ACHN (cell line): ENCODE data around the gene ZC3H15.
"Not testable (repeated sequence)": the region's sequence is repeated elsewhere in the genome, so short reads cannot be mapped to it uniquely, and the experiment has no call there.

ENCODE experiments used
- DNase-seq: peaks from one replicate; pipeline ENCODE4 v3.0.0-alpha.2; 2015
- in situ Hi-C: cut with HindIII; loops from 2 replicates; pipeline ENCODE4 v1.10.0; 2017; ENCODE audit warnings: low sequenced_read_pairs, low pct_ligation_motif_present, low pct_unique_long_range_greater_than_20kb

The ZC3H15 gene

GRCh38 chr2:186485871-186486650 lies at the start of gene ZC3H15:
Gene ZC3H15, plus strand, starts transcription at chr2:186486260. Its CDS starts 123 bp downstream, at chr2:186486383.
- DNase-seq = peak; percentile 99
- in situ Hi-C loops = no loop called here

GRCh38 chr2:186437719-186438118 lies 48.3 kb upstream of the ZC3H15 start:
- in situ Hi-C loops = no loop called here
- no peak for DNase-seq

GRCh38 chr2:186439673-186440095 lies 46.4 kb upstream of the ZC3H15 start:
- in situ Hi-C loops, DNase-seq: not testable (repeated sequence)

GRCh38 chr2:186440506-186440905 lies 45.6 kb upstream of the ZC3H15 start:
- in situ Hi-C loops = no loop called here
- DNase-seq = no peak

GRCh38 chr2:186442885-186443284 lies 43.2 kb upstream of the ZC3H15 start:
- in situ Hi-C loops = no loop called here
- no peak for DNase-seq

- no peak for DNase-seq
- in situ Hi-C loops = no loop called here
Observed at GRCh38 chr2:186443851-186444250, 42.2 kb upstream of the ZC3H15 start.

- no peak for DNase-seq
- in situ Hi-C loops = no loop called here
Observed at GRCh38 chr2:186445506-186445905, 40.6 kb upstream of the ZC3H15 start.

- in situ Hi-C loops = no loop called here
- no peak for DNase-seq
Observed at GRCh38 chr2:186455613-186456012, 30.4 kb upstream of the ZC3H15 start.

GRCh38 chr2:186456941-186457340 lies 29.1 kb upstream of the ZC3H15 start:
- in situ Hi-C loops = no loop called here
- no peak for DNase-seq

- DNase-seq = no peak
- in situ Hi-C loops = no loop called here
Observed at GRCh38 chr2:186457908-186458307, 28.2 kb upstream of the ZC3H15 start.

GRCh38 chr2:186459009-186459408 lies 27.1 kb upstream of the ZC3H15 start:
- in situ Hi-C loops = no loop called here
- DNase-seq = peak; percentile 43

- in situ Hi-C loops = no loop called here
- peak; percentile 41 for DNase-seq
Observed at GRCh38 chr2:186460465-186460864, 25.6 kb upstream of the ZC3H15 start.

GRCh38 chr2:186466743-186467142 lies 19.3 kb upstream of the ZC3H15 start:
- in situ Hi-C loops = no loop called here
- no peak for DNase-seq

- no peak for DNase-seq
- in situ Hi-C loops = no loop called here
Observed at GRCh38 chr2:186467421-186467820, 18.6 kb upstream of the ZC3H15 start.

- DNase-seq, in situ Hi-C loops: not testable (repeated sequence)
Observed at GRCh38 chr2:186472722-186473493, 13.2 kb upstream of the ZC3H15 start.

- in situ Hi-C loops, DNase-seq: not testable (repeated sequence)
Observed at GRCh38 chr2:186474239-186474638, 11.8 kb upstream of the ZC3H15 start.

GRCh38 chr2:186477790-186478189 lies 8.3 kb upstream of the ZC3H15 start:
- in situ Hi-C loops = no loop called here
- no peak for DNase-seq

- in situ Hi-C loops = no loop called here
- no peak for DNase-seq
Observed at GRCh38 chr2:186480991-186481390, 5.1 kb upstream of the ZC3H15 start.

GRCh38 chr2:186484062-186484735 lies 1.9 kb upstream of the ZC3H15 start:
- in situ Hi-C loops = no loop called here
- no peak for DNase-seq
